GM21367 (cell line): ENCODE data around the gene THSD7A.

Experiments
- ATAC-seq: cut with Tn5 transposase; IDR thresholded peaks from one replicate; pipeline ENCODE4 v1.9.1; 2021; ENCODE audit not compliant: unreplicated experiment

Gene THSD7A

DNA sequence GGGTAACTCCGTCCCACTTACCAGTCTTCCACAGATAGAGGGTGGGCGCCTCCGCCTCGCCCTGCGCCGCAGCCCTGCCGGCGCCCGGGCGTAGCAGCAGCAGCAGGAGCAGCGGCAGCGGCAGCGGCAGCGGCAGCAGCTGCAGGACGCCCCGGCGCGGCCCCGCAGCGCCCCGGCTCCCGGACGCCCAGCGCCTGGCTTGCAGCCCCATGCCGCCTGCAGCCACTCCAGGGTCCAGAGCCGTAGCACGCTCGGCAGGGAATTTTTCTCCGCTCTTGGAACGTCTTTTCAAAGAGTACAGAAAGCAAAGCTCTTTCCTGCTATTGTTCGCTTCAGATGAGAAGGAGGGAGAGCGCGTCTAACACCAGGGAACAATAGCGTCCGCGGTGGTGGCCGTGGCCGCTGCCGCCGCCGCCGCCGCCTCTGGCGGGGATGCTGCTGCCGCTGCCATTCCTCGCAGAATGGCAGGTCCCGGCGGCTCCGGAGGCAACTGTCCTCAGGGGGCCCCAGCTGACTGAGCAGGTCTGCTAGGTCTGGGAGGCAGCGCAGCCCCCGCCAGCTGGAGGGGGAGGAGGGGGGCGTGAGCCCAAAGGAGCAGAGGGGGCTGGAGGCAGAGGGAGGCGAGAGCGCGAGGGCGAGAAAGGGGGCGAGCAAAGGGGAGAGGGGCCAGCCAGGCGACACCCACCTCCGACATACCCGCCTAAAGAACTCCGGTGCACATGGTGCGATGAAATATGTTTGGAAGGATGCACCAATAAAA, at the start of gene THSD7A:
Gene THSD7A, minus strand, starts transcription at position 463 of the 760 bp plus-strand sequence. Its CDS starts 252 bp downstream, at position 211.
- ATAC-seq: peak; percentile 47

- no peak for ATAC-seq
These were observed 49.7 kb upstream of the THSD7A start for GRCh38 chr7:11881680-11882079.

DNA sequence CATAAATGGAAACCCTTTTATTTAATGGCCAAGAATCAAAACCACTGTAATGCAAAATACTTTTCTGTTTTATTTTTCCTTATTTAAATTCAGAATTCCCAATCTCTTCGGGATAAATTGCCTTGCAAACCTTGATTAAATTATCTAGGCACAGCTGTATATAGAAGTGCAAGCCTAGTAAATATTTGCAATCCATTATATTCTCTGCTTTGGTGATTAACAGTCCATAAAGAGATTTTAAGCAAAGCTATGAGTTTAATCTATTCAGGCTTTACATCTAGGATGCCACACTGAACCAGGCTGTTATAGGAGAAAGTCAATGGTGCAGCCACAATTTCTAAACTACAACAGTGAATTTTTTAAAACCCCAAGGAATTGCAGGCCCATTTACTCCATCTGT, 43.6 kb upstream of the THSD7A start:
- ATAC-seq: no peak

- no peak for ATAC-seq
These were observed 33.7 kb upstream of the THSD7A start for GRCh38 chr7:11865671-11866070.

- ATAC-seq: no peak
These were observed 26.8 kb upstream of the THSD7A start for GRCh38 chr7:11858622-11859302.

GRCh38 chr7:11858026-11858425, 26.0 kb upstream of the THSD7A start:
- ATAC-seq: no peak

- no peak for ATAC-seq
These were observed 16.3 kb upstream of the THSD7A start for GRCh38 chr7:11848251-11848650.

- no peak for ATAC-seq
These were observed 15.3 kb upstream of the THSD7A start for GRCh38 chr7:11847336-11847735.

- ATAC-seq: no peak
These were observed 14.5 kb upstream of the THSD7A start for GRCh38 chr7:11846361-11846955.

DNA sequence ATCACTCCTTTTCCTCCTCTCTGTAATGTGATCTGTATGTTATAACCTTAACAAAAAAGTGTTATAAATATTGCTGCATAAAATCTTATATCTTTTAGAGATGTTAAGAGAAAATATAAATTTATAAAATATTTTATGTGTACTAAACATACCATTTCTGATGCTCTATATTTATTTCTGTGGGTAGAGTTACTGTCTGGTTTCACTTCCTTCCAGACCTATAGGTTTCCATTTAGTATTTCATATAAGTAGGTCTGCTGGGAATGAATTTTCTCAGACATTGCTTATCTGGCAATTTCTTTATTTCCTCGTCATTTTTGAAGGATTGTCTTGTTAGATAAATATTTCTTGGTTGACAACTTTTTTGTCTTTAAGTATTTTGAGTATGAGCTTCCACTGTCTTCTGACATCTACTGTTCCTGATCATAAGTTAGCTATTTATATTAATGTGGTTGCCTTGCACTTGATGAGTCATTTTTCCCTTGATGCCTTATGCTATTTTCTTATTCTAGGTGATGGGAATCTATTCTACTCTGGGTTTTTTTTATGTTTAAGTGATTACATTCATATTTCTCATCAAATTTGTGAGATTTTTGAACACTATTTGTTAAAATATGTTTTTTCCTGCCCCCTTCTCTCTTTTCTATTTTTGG, 11.2 kb upstream of the THSD7A start:
- no peak for ATAC-seq

DNA sequence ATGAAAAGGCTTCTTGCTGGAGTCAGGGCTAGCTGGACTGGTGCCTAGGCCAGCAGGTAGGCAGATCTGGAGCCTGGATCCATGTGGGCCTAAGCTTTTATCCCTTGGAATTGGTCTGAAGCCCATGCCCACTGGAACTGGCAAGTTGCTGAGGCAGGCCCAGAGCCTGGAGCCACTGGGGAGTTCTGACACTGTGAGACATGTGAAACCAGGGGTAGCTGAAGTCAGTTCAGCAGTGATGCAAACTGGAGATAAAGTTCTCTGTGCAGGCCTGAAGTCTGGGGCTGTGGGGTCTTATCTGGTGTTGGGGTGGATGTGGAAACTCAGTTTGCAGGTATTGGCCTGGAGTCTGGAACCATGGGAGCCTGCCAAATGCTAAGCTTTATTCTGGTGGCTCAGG, 9.7 kb upstream of the THSD7A start:
- ATAC-seq: no peak

GRCh38 chr7:11835260-11835659, 3.3 kb upstream of the THSD7A start:
- no peak for ATAC-seq

DNA sequence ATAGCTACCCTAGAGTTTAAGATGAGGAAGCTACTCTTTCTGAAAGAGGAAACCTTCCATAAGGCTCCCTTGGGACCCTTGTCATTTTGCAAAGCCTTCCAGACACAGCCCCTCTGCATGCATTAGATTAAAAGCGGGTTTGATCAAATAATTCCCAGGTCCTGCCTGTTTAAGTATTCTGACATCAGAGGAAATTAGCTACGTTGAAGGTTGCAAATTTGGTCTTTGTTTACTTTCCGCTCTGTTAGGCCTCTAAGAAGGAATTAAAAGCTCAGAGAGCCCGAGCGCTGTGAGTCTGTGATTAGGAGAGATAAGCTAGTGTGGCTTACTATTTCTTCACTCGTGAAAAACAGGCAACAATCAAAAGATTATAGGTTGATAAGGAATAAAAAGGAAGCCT, 1.4 kb upstream of the THSD7A start:
- ATAC-seq: no peak

DNA sequence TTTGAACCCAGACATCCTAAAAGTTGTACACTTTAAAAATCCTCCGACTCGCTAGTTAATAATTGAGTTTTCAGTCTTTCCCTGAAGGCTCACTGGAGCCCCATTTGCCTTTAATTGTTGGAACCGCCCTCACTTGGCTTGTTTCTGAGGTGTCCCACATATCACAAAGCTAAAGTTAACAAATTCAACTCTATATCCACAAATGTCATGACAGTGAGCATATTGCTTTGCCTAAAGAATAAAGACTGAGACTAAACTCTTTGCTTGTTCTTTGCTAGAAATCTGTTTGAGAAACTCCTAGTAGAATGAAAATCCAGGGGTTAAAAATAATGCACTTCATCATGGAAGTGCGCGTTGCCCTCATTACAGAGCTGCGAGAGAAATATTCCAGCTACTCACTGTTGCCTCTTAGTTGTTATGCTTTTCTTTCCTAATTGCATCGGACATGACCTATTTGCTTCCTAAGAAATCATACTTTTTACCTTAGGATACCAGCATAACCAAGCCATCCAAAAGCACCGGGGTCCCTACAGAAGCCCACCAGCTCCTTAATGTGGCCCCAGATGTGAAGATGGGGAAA, 752 bp downstream of the THSD7A start:
- ATAC-seq: peak; percentile 16

DNA sequence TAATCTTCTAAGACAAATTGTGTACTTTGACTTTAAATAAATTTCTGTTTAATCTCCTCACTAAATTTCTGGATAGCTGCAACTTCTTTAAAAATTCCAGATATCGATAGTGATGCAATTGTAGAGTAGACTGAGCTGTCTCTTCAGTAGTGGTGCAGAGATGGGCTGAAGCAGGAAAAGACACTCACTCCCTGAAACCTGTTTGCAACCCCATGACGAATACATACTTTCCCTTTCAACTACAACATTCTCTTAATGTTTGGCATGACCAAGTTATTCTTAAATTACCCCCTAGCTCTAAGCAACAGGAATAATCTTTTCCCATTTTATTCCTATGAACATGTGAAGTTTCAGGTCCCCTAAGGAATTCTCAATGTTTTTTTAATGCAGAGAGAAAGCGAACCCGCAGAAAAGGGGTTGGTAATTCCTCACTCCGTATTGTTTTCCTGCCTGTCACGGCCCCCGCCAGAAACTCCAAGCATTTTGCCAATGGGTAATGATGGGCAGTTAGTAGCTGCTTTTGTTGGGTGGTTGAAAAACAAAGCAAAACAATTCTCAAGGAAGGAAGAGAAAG, 1.3 kb downstream of the THSD7A start:
- no peak for ATAC-seq

DNA sequence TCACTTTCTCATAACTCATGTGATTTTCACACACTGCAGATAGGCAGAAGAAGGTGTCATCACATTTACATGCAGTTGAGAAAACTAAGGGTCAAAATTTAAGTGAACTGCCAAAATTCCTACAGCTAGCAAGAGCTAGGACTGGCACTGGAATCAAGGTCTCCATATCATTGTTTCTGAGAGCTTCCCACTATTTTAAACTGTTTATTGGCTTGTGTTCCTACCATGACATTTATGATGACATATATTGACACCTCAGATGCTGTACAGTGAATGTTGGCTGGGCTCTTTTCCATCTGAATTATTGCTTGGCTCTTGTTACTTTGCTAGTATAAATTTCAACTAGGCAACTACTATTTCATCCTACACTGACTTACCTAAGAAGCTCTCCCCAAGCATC, 2.0 kb downstream of the THSD7A start:
- no peak for ATAC-seq

DNA sequence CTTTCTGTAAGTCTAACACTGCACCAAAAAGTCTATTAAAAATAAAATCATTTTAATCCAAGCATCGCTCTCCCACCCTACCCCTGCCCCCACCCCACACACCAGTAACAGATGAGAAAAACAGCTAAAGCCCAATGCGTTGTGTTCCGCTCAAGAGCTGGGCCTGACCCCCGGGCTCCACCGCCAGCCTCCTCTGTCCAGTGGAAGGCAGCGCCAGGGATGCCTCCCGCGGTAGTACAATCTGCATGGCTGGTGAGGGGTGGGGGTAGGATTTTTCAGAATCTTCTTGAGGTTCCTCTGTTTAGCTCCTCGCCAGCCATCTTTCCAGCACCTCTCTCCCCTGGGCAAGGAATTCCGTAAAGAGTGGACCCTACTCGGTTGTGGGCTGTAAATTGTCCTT, 12.1 kb downstream of the THSD7A start:
- no peak for ATAC-seq

GRCh38 chr7:11819271-11819670, 12.7 kb downstream of the THSD7A start:
- ATAC-seq: no peak

- ATAC-seq: no peak
These were observed 13.7 kb downstream of the THSD7A start for GRCh38 chr7:11818281-11818680.

GRCh38 chr7:11817111-11817740, 14.8 kb downstream of the THSD7A start:
- ATAC-seq: no peak
